ENCODE measurements around the gene SELPLG. TPM values are rescaled to one million over a fixed set of nuclear protein-coding genes. Genes with fewer than 3 reads are reported as not detected.

The SELPLG gene
- total RNA-seq, 2 donors from 2014 or later: 2.5 to 4.4 TPM

GRCh38 chr12:108643941-108644810, 10.5 kb upstream of the SELPLG start:
- peaks cover 18% of the 10 kb centered on the region for H3K36me3 ChIP-seq
- TF ChIP-seq, protein P1, sequence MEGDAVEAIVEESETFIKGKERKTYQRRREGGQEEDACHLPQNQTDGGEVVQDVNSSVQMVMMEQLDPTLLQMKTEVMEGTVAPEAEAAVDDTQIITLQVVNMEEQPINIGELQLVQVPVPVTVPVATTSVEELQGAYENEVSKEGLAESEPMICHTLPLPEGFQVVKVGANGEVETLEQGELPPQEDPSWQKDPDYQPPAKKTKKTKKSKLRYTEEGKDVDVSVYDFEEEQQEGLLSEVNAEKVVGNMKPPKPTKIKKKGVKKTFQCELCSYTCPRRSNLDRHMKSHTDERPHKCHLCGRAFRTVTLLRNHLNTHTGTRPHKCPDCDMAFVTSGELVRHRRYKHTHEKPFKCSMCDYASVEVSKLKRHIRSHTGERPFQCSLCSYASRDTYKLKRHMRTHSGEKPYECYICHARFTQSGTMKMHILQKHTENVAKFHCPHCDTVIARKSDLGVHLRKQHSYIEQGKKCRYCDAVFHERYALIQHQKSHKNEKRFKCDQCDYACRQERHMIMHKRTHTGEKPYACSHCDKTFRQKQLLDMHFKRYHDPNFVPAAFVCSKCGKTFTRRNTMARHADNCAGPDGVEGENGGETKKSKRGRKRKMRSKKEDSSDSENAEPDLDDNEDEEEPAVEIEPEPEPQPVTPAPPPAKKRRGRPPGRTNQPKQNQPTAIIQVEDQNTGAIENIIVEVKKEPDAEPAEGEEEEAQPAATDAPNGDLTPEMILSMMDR (IDR thresholded peaks at IDR 0.05): no peak
- H3K27ac ChIP-seq: no peak overlapping the region
- no peaks in the 10 kb centered on the region for H3K9me3 ChIP-seq
- no peaks in the 10 kb centered on the region for H3K4me1 ChIP-seq
- no peak for DNase-seq
- H3K27me3 ChIP-seq: no peaks in the 10 kb centered on the region
- intact Hi-C loops (cut with DNase I): no loop called here
- H3K9ac ChIP-seq (ENCODE audit: low read depth in 2 of 2, low read length in 2 of 2): no peak overlapping the region
- no peak overlapping the region for H3K4me3 ChIP-seq

DNA sequence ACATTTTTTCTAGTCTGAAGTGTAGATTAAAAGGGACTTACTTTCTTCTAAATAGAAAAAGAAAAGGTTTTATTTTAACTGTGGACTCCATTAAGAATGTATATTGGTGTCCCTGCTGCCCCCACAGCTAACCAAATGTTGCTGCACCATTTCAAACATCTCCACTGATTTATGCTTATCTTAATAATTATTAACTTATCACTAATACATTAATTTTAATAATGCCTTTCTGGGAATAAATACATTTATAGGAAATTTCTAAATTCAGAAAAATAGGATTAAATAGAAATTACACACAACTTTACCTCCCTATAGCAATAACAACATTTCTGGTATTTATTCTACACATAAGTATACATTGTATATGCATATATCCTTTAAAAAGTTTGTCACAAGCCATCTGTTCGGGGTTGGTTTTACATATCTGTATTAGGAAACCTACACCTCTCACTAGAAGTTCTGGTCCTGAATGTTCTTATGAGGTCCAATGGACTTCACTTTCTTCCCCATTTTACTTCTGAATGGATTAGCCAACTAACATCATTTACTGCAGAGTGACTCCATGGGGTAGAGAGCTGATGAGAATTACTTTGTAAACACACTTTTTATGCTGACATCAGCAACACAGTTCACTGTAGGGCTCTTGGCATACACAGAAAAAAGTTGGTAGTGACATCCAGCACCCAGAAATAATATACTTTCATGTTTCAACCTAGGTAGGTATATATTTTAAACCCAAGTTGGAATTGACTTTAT, 9.4 kb upstream of the SELPLG start:
- DNase-seq: no peak
- intact Hi-C loops (cut with DNase I): no loop called here
- Histone ChIP-seq H3K27me3 (no peaks in the 10 kb centered on the region), H3K9me3 (no peaks in the 10 kb centered on the region), H3K4me1 (no peaks in the 10 kb centered on the region), H3K36me3 (peaks cover 7% of the 10 kb centered on the region), H3K9ac (ENCODE audit: low read depth in 2 of 2, low read length in 2 of 2) (no peak overlapping the region), H3K27ac (no peak overlapping the region), H3K4me3 (no peak overlapping the region)
- TF ChIP-seq, protein P1 (IDR thresholded peaks at IDR 0.05): no peak

GRCh38 chr12:108642269-108642870, 8.7 kb upstream of the SELPLG start:
- H3K27me3 ChIP-seq: no peaks in the 10 kb centered on the region
- H3K4me3 ChIP-seq: no peak overlapping the region
- no peaks in the 10 kb centered on the region for H3K4me1 ChIP-seq
- TF ChIP-seq, protein P1 (IDR thresholded peaks at IDR 0.05): no peak
- H3K27ac ChIP-seq: no peak overlapping the region
- H3K9ac ChIP-seq (ENCODE audit: low read depth in 2 of 2, low read length in 2 of 2): no peak overlapping the region
- no peaks in the 10 kb centered on the region for H3K9me3 ChIP-seq
- intact Hi-C loops (cut with DNase I): no loop called here
- DNase-seq: no peak
- H3K36me3 ChIP-seq: no peaks in the 10 kb centered on the region

DNA sequence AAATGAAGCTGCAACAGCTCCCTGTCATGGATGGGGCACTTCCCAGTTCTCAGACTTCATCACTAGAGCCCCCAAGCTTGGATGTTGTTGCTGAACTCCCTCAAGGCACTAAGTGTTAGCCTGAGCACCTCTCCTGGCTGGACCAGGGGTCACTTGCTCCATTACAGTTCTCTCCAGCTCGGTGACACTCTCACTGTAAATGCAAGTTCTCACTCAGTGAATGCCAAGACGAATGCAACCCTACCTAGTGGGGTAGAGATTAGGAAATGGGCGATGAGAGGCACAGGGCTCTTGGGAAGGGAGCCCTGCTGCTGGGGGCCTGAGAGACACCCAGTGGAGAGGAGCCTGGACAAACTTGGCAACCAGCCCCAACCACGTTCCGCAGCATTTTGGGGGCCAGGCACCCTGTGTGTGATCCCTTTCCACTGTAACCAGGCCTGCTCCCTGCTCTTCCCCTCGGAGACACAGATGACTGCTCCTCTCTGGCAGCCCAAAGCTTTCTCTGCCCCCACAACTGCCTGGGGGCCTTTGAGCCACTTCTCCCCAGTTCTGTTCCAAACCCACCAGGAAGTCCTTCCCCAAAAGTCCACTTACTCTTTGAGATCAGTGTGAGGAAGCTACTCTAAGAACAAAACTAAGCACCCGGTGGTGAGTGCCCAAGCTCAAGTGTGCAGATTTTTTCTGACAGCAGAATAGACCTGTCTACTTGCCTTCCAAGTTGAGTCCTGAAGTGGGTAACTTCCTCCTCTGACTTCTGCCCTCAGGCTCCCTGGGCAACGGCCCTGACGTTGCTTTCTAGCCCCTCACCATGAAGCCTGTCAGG, 8.0 kb upstream of the SELPLG start:
- Histone ChIP-seq H3K9ac (ENCODE audit: low read depth in 2 of 2, low read length in 2 of 2) (no peak overlapping the region), H3K36me3 (no peaks in the 10 kb centered on the region), H3K4me1 (no peaks in the 10 kb centered on the region), H3K27ac (no peak overlapping the region), H3K4me3 (no peak overlapping the region), H3K9me3 (no peaks in the 10 kb centered on the region), H3K27me3 (no peaks in the 10 kb centered on the region)
- TF ChIP-seq, protein P1 (IDR thresholded peaks at IDR 0.05): no peak
- no peak for DNase-seq
- intact Hi-C loops (cut with DNase I): no loop called here

Measured in colonic mucosa (tissue), 4 donors.